Neural cell (in vitro differentiated cells): ENCODE data around the gene TNFAIP8. TPM values are rescaled to one million over a fixed set of nuclear protein-coding genes. Genes with fewer than 3 reads are reported as not detected.

Experiments
- H2AFZ ChIP-seq: fragments of 200-600, 300-800 bp; sonication (generic), shearing (Covaris generic); 2 replicates; pipeline ENCODE4 v1.6.0; 2014; ENCODE audit warnings: low read depth, mild to moderate bottlenecking, antibody characterized with exemption, low read length, moderate library complexity
- H3F3A ChIP-seq: fragments of 200-600 bp; shearing (Covaris generic); 2 replicates; pipeline ENCODE4 v1.6.1; 2016; ENCODE audit warnings: mild to moderate bottlenecking, moderate library complexity, mixed read lengths, antibody characterized with exemption, low read length; ENCODE audit not compliant: insufficient read depth, poor library complexity, severe bottlenecking
- H3K27ac ChIP-seq: fragments of 200-600, 300-800 bp; sonication (generic), shearing (Covaris generic); 2 replicates; pipeline ENCODE4 v1.5.1; 2014; ENCODE audit warnings: mild to moderate bottlenecking, low read length, moderate library complexity
- H3K27me3 ChIP-seq: fragments of 300-800, 200-600 bp; sonication (generic), shearing (Covaris generic); 2 replicates; pipeline ENCODE4 v1.6.0; 2014; ENCODE audit warnings: mild to moderate bottlenecking, low read depth, low read length, moderate library complexity; ENCODE audit not compliant: insufficient read depth
- H3K36me3 ChIP-seq: fragments of 300-800, 200-600 bp; sonication (generic), shearing (Covaris generic); 2 replicates; pipeline ENCODE4 v1.5.1; 2014; ENCODE audit warnings: mild to moderate bottlenecking, antibody characterized with exemption, low read length, moderate library complexity; ENCODE audit not compliant: insufficient read depth
- H3K4me2 ChIP-seq: fragments of 300-800, 200-600 bp; sonication (generic), shearing (Covaris generic); 2 replicates; pipeline ENCODE4 v1.6.0; 2014; ENCODE audit warnings: mild to moderate bottlenecking, low read length
- H3K4me3 ChIP-seq: fragments of 300-800, 200-600 bp; sonication (generic), shearing (Covaris generic); 2 replicates; pipeline ENCODE4 v1.5.1; 2014; ENCODE audit warnings: mild to moderate bottlenecking, low read length, moderate library complexity
- H3K79me2 ChIP-seq: fragments of 200-600 bp; shearing (Covaris generic); replicated peaks from 2 replicates; pipeline ENCODE4 v1.6.0; 2014; ENCODE audit warnings: mild to moderate bottlenecking, low read length, moderate library complexity; ENCODE audit not compliant: insufficient read depth
- H3K9ac ChIP-seq: fragments of 300-800, 200-600 bp; sonication (generic), shearing (Covaris generic); 2 replicates; pipeline ENCODE4 v1.6.1; 2016; ENCODE audit warnings: mild to moderate bottlenecking, low read length, mixed read lengths
- H3K9me2 ChIP-seq: fragments of 200-600 bp; shearing (Covaris generic); 2 replicates; pipeline ENCODE4 v1.6.1; 2016; ENCODE audit warnings: mild to moderate bottlenecking, low read length, mixed read lengths; ENCODE audit not compliant: insufficient read depth
- H3K9me3 ChIP-seq: fragments of 200-600, 300-800 bp; sonication (generic), shearing (Covaris generic); 2 replicates; pipeline ENCODE4 v1.6.1; 2016; ENCODE audit warnings: mild to moderate bottlenecking, mixed run types, low read length, moderate library complexity, mixed read lengths
- H4K20me1 ChIP-seq: fragments of 200-600 bp; shearing (Covaris generic); 2 replicates; pipeline ENCODE4 v1.6.1; 2016; ENCODE audit warnings: mild to moderate bottlenecking, mixed run types; ENCODE audit not compliant: insufficient read depth
- CTCF ChIP-seq: fragments of 450-650 bp; IDR thresholded peaks from 2 replicates; pipeline ENCODE4 v1.5.1; 2014; ENCODE audit warnings: antibody characterized with exemption, mild to moderate bottlenecking, moderate library complexity; ENCODE audit not compliant: poor library complexity, severe bottlenecking
- EP300 ChIP-seq: fragments of 450-650 bp; conservative IDR thresholded peaks from 2 replicates; pipeline ENCODE4 v1.6.1; 2014; ENCODE audit warnings: antibody characterized with exemption, mild to moderate bottlenecking, moderate library complexity; ENCODE audit not compliant: poor library complexity, severe bottlenecking
- EZH2 ChIP-seq: fragments of 200-600, 300-800 bp; shearing (Covaris generic), sonication (generic); IDR thresholded peaks from 2 replicates; pipeline ENCODE4 v1.6.1; 2014; ENCODE audit warnings: antibody characterized with exemption, low read length, borderline replicate concordance, mild to moderate bottlenecking; ENCODE audit not compliant: insufficient read depth, poor library complexity, severe bottlenecking
- MXI1 ChIP-seq: fragments of 450-650 bp; conservative IDR thresholded peaks from 2 replicates; pipeline ENCODE4 v1.6.1; 2014; ENCODE audit warnings: antibody characterized with exemption, mild to moderate bottlenecking; ENCODE audit not compliant: poor library complexity, severe bottlenecking
- POLR2AphosphoS5 ChIP-seq: IDR thresholded peaks from 2 replicates; pipeline ENCODE4 v1.6.1; 2012
- RAD21 ChIP-seq: fragments of 450-650 bp; conservative IDR thresholded peaks from 2 replicates; pipeline ENCODE4 v1.6.1; 2014; ENCODE audit warnings: antibody characterized with exemption, mild to moderate bottlenecking, moderate library complexity
- REST ChIP-seq: IDR thresholded peaks from 2 replicates; pipeline ENCODE4 v1.6.1; 2012; ENCODE audit warnings: borderline replicate concordance
- SMC3 ChIP-seq: fragments of 450-650 bp; conservative IDR thresholded peaks from 2 replicates; pipeline ENCODE4 v1.6.1; 2014; ENCODE audit warnings: antibody characterized with exemption, mild to moderate bottlenecking, moderate library complexity; ENCODE audit not compliant: poor library complexity
- TAF1 ChIP-seq: IDR thresholded peaks from 2 replicates; pipeline ENCODE4 v1.6.1; 2012; ENCODE audit warnings: low read depth
- polyA plus RNA-seq: library from polyadenylated mRNA; depleted of rRNA; stranded (reverse); fragments of >200 nt; gene quantifications from 2 replicates; pipeline ENCODE4 v1.2.3, GENCODE V29; 2014

TNFAIP8 gene
- polyA plus RNA-seq, 1 donor from 2014 or later = 0.26 TPM

- no peaks in the 10 kb centered on the region for H3K36me3 ChIP-seq
- no peaks in the 10 kb centered on the region for H3K27me3 ChIP-seq
- no peak overlapping the region for H3K4me2 ChIP-seq
- H3K9ac ChIP-seq = no peak overlapping the region
- H3K79me2 ChIP-seq = no peaks in the 10 kb centered on the region
- TF ChIP-seq EZH2 = no peak
- no peaks in the 10 kb centered on the region for H4K20me1 ChIP-seq
- H3K9me3 ChIP-seq = no peaks in the 10 kb centered on the region
- no peaks in the 10 kb centered on the region for H3K9me2 ChIP-seq
- H3K4me3 ChIP-seq = no peak overlapping the region
- H3K27ac ChIP-seq = no peak overlapping the region
- H3F3A ChIP-seq = no peaks in the 10 kb centered on the region
- no peak overlapping the region for H2AFZ ChIP-seq
These were observed 15.9 kb upstream of the TNFAIP8 start for GRCh38 chr5:119339965-119340364.

- no peaks in the 10 kb centered on the region for H3K79me2 ChIP-seq
- H3K27me3 ChIP-seq = no peaks in the 10 kb centered on the region
- H3K9me2 ChIP-seq = no peaks in the 10 kb centered on the region
- H3K4me2 ChIP-seq = no peak overlapping the region
- TF ChIP-seq EP300 = no peak
- TF ChIP-seq CTCF = no peak
- TF ChIP-seq EZH2 = no peak
- no peak for TF ChIP-seq TAF1
- no peak for TF ChIP-seq REST
- no peak for TF ChIP-seq POLR2AphosphoS5
- TF ChIP-seq MXI1 = no peak
- TF ChIP-seq SMC3 = no peak
- TF ChIP-seq RAD21 = no peak
- no peaks in the 10 kb centered on the region for H3K9me3 ChIP-seq
- H4K20me1 ChIP-seq = no peaks in the 10 kb centered on the region
- H3K36me3 ChIP-seq = no peaks in the 10 kb centered on the region
- no peak overlapping the region for H3K27ac ChIP-seq
- no peak overlapping the region for H3K9ac ChIP-seq
- no peak overlapping the region for H2AFZ ChIP-seq
- H3K4me3 ChIP-seq = no peak overlapping the region
- no peaks in the 10 kb centered on the region for H3F3A ChIP-seq
These were observed 15.1 kb upstream of the TNFAIP8 start for GRCh38 chr5:119340597-119341218.
